Activated B cell treated with CpG ODN at 0.5 μM for 24 hours (primary cell): ENCODE data around the gene SHC2. TPM values are rescaled to one million over a fixed set of nuclear protein-coding genes. Genes with fewer than 3 reads are reported as not detected.

Experiments used
- ATAC-seq: fragments of 200-7000 bp; cut with Tn5 transposase; one replicate; pipeline ENCODE4 v1.10.0; 2021; ENCODE audit warnings: low read depth, mild to moderate bottlenecking, moderate library complexity
- CTCF ChIA-PET: fragments of 350-600 bp; sonication (Branson Sonifier 250); formaldehyde crosslinking; loops from one replicate; lab custom pipeline; 2021; ENCODE audit warnings: antibody characterized with exemption; lab: Charles Lee
- POLR2A ChIA-PET: fragments of 350-600 bp; sonication (Branson Sonifier 250); formaldehyde crosslinking; loops from one replicate; lab custom pipeline; 2021; ENCODE audit warnings: antibody characterized with exemption; lab: Charles Lee
- DNase-seq: peaks from one replicate; pipeline ENCODE4 v3.0.0; 2022
- H3K27ac Mint-ChIP-seq: one replicate; pipeline ENCODE4 v1.8.0; 2020; ENCODE audit warnings: mixed read lengths
- H3K27me3 Mint-ChIP-seq: one replicate; pipeline ENCODE4 v1.8.0; 2021; ENCODE audit warnings: mixed read lengths
- H3K36me3 Mint-ChIP-seq: one replicate; pipeline ENCODE4 v1.8.0; 2021; ENCODE audit warnings: low read depth, mixed read lengths
- H3K4me1 Mint-ChIP-seq: one replicate; pipeline ENCODE4 v1.8.0; 2021; ENCODE audit warnings: mixed read lengths
- H3K4me3 Mint-ChIP-seq: one replicate; pipeline ENCODE4 v1.8.0; 2020; ENCODE audit warnings: mild to moderate bottlenecking, mixed read lengths
- H3K9me3 Mint-ChIP-seq: one replicate; pipeline ENCODE4 v1.8.0; 2020; ENCODE audit warnings: mixed read lengths
- CTCF ChIP-seq: fragments of 200-600 bp; IDR thresholded peaks from one replicate; pipeline ENCODE4 v1.8.0; 2022; ENCODE audit warnings: antibody characterized with exemption, mild to moderate bottlenecking
- intact Hi-C: fragments of 100-400 bp; cut with micrococcal nuclease; formaldehyde crosslinking; loops from one replicate; pipeline ENCODE4 v1.15.1; 2024
- total RNA-seq: library from RNA; stranded (reverse); gene quantifications from 2 replicates; pipeline ENCODE4 v1.2.3, GENCODE V29; 2022

The SHC2 gene
- total RNA-seq, 1 donor from 2014 or later: not detected

DNA sequence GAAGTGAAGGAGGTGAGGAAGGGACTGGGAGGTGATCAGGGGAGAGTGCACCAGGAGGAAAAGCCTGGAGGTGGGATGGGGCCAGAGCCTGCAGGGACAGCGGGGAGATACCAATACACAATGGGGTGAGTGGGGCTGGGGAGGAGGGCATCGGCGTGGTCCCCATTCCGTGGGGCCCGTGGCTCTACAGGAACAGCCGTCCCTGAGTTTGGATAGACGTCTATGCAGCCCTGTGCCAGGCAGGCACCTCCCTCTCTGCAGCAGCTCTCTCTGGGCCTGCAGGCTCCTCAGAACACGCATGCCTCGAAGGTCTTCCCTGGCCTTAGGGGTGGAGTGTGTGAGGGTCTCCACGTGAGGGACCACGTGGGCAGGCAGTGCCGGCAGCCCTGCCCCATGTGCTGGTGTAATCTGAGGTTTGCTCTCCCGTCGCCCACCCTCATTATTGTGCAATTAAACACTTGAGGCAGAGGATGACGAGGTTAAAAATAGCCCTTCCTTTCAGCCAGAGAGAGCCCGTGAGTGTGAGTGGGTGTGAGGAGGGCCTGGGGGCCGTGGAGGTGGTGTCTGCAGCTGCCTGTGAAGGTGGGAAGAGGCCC lies 68.4 kb downstream of the SHC2 start:
- Mint-ChIP-seq H3K9me3 (peaks cover 7% of the 10 kb centered on the region), H3K27me3 (peaks cover 10% of the 10 kb centered on the region), H3K36me3 (no peaks in the 10 kb centered on the region), H3K27ac (no peak overlapping the region), H3K4me3 (no peak overlapping the region), H3K4me1 (no peaks in the 10 kb centered on the region)
- TF ChIP-seq CTCF: no peak
- DNase-seq (no peak), ATAC-seq (no peak)
- CTCF ChIA-PET: no interaction called here
- POLR2A ChIA-PET: no interaction called here
- intact Hi-C loops: no loop called here

DNA sequence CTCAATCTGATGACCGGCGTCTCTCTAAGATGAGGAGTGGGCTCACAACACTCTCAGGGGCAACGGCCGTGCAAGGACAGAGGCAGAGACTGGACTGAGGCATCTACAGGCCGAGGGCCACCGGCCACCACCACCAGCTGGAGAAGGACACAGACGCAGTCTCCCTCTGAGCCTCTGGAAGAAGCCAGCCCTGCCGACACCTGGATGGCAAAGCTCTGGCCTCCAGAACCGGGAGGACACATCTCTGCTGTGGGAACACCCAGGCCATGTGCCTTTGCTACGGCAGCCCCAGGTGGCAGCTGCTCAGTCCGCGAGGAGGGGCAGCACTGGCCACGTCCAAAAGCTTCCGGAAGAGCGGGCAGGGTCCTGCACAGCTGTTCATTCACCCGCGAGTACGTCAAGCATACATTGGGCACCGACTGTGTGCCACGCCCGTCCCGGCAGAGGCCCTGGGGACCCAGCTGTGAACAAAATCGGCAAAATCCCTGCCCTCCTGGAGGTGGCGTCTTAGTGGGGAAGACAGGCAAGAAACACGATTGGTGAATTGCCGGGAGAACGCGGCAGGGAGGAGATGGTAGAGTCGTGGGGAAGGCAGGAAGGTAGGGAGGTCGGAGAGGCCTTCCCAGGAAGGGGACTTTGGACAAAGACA lies 69.0 kb downstream of the SHC2 start:
- POLR2A ChIA-PET: no interaction called here
- no peak for TF ChIP-seq CTCF
- CTCF ChIA-PET: no interaction called here
- Mint-ChIP-seq H3K9me3 (peaks cover 7% of the 10 kb centered on the region), H3K27ac (no peak overlapping the region), H3K4me1 (no peaks in the 10 kb centered on the region), H3K4me3 (no peak overlapping the region), H3K27me3 (peaks cover 14% of the 10 kb centered on the region), H3K36me3 (no peaks in the 10 kb centered on the region)
- ATAC-seq: no peak
- DNase-seq: no peak
- intact Hi-C loops: no loop called here

- no peak for ATAC-seq
- ChIA-PET POLR2A (no interaction called here), CTCF (no interaction called here)
- H3K9me3 Mint-ChIP-seq: peaks cover 7% of the 10 kb centered on the region
- H3K27me3 Mint-ChIP-seq: peaks cover 18% of the 10 kb centered on the region
- H3K27ac Mint-ChIP-seq: no peak overlapping the region
- H3K36me3 Mint-ChIP-seq: no peaks in the 10 kb centered on the region
- no peak overlapping the region for H3K4me3 Mint-ChIP-seq
- no peaks in the 10 kb centered on the region for H3K4me1 Mint-ChIP-seq
- intact Hi-C loops: no loop called here
- TF ChIP-seq CTCF: no peak
- no peak for DNase-seq
These were observed 69.7 kb downstream of the SHC2 start for GRCh38 chr19:391207-391557.

- DNase-seq: no peak
These were observed 70.2 kb downstream of the SHC2 start for GRCh38 chr19:390386-391206.

More at GRCh38 chr19:390386-391206, 70.2 kb downstream of the SHC2 start:
- H3K9me3 Mint-ChIP-seq: peaks cover 5% of the 10 kb centered on the region
- H3K4me3 Mint-ChIP-seq: no peak overlapping the region
- H3K36me3 Mint-ChIP-seq: no peaks in the 10 kb centered on the region
- H3K27me3 Mint-ChIP-seq: peaks cover 24% of the 10 kb centered on the region
- no peak for ATAC-seq
- no peak for TF ChIP-seq CTCF
- H3K27ac Mint-ChIP-seq: no peak overlapping the region
- no peaks in the 10 kb centered on the region for H3K4me1 Mint-ChIP-seq
- POLR2A ChIA-PET: no interaction called here
- CTCF ChIA-PET: no interaction called here
- intact Hi-C loops: no loop called here
